Brain microvascular endothelial cell (primary cell): Measurements from ENCODE around the gene HLA-DMB.

Source experiments
- DNase-seq: peaks from one replicate; pipeline ENCODE4 v3.0.0-alpha.2; 2020
- H3K27ac ChIP-seq: fragments of 250-450 bp; sonication (Bioruptor Pico); 2 replicates; pipeline ENCODE4 v1.5.1; 2020; ENCODE audit warnings: mild to moderate bottlenecking, moderate library complexity
- H3K27me3 ChIP-seq: fragments of 250-450 bp; sonication (Bioruptor Pico); replicated peaks from 2 replicates; pipeline ENCODE4 v1.5.1; 2020; ENCODE audit warnings: mild to moderate bottlenecking
- H3K36me3 ChIP-seq: fragments of 250-450 bp; sonication (Bioruptor Pico); replicated peaks from 2 replicates; pipeline ENCODE4 v1.5.1; 2020; ENCODE audit warnings: mild to moderate bottlenecking
- H3K4me3 ChIP-seq: 2 replicates; pipeline ENCODE4 v1.5.1; 2011; ENCODE audit warnings: low read depth, mild to moderate bottlenecking, control low read depth, low read length, moderate library complexity
- in situ Hi-C: cut with HindIII; loops from 2 replicates; pipeline ENCODE4 v1.10.0; 2017; ENCODE audit warnings: low sequenced_read_pairs, low pct_ligation_motif_present
- TF ChIP-seq, protein P1 (sequence below): IDR thresholded peaks from 2 replicates; pipeline ENCODE4 v1.5.1; 2011; ENCODE audit warnings: low read depth, mild to moderate bottlenecking, moderate library complexity, low read length, control low read depth, inconsistent platforms; ENCODE audit errors: missing control alignments

The HLA-DMB gene

DNA sequence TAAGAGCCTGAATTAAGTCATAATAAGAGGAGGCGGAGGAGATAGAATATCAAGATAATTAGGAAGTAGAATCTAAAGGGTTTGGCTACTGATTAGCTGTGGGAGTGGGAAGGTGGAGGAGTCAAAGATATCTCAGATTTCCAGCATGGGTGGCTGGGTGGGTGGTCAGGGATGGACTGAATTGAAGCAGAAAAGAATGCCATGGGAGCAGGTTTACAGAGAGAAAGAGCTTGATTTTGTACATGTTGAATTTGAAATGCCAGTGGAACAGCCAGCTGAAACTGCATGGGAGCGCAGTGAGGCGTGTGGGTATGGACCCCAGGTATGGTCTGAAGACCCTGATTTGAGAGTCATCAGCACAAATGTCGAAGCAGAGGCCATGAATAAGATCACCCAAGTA is 13.4 kb upstream of the HLA-DMB start:
- Histone ChIP-seq H3K27ac (no peak overlapping the region), H3K4me3 (no peak overlapping the region), H3K27me3 (no peaks in the 10 kb centered on the region), H3K36me3 (no peaks in the 10 kb centered on the region)
- TF ChIP-seq, protein P1, sequence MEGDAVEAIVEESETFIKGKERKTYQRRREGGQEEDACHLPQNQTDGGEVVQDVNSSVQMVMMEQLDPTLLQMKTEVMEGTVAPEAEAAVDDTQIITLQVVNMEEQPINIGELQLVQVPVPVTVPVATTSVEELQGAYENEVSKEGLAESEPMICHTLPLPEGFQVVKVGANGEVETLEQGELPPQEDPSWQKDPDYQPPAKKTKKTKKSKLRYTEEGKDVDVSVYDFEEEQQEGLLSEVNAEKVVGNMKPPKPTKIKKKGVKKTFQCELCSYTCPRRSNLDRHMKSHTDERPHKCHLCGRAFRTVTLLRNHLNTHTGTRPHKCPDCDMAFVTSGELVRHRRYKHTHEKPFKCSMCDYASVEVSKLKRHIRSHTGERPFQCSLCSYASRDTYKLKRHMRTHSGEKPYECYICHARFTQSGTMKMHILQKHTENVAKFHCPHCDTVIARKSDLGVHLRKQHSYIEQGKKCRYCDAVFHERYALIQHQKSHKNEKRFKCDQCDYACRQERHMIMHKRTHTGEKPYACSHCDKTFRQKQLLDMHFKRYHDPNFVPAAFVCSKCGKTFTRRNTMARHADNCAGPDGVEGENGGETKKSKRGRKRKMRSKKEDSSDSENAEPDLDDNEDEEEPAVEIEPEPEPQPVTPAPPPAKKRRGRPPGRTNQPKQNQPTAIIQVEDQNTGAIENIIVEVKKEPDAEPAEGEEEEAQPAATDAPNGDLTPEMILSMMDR: no peak
- in situ Hi-C loops: no loop called here
- DNase-seq: no peak

GRCh38 chr6:32953775-32954174 is 12.9 kb upstream of the HLA-DMB start:
- no peak overlapping the region for H3K4me3 ChIP-seq
- DNase-seq: no peak
- H3K27ac ChIP-seq: no peak overlapping the region
- in situ Hi-C loops: no loop called here
- TF ChIP-seq, protein P1: no peak
- no peaks in the 10 kb centered on the region for H3K36me3 ChIP-seq
- no peaks in the 10 kb centered on the region for H3K27me3 ChIP-seq

DNA sequence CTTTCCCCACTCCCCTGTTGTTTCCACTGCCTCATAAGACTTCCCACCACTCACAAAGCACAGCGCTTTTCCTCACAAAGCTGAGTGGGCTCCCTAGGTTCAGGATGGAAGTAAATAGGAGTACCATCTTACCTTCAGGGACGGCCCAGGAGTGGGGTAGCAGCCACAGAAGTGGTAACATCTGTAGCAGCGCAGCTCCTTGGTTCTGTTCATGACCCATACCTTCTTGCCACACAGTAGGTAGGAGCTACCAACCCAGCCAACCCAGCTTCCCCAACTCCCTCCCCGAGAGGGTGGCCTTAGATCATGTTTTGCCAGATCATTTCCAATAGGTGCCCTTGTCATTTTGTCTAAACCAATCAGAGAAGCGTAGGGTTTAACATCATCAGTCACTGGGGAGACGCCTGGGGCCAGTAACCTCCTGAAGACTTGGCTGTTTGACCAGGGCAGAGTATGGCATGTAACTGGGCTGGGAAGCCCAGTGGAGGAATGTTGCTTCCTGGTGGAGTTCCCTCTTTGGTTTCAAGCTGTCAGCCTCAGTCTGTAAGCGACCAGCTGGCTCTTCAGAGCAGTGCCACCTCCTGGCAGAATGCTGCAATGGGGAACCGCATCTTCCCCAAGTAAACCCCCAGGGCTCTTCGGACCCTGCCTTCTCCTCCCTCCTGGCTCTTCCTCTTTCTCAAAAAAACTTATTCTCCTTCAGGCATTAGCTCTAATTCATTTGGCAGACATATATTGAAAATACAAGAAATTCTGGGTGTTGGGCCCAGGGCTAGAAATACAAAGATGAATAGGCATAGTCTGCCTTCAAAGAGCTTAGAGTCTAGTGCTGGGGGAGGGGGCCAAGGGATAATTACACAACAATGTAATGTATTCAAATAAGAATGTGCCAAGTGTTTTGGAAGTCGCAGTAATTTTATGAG is 12.2 kb upstream of the HLA-DMB start, which contains the start of gene HLA-DMA:
Gene HLA-DMA (minus strand): TSS at position 281 of the 923 bp plus-strand sequence. CDS start 61 bp downstream, at position 220.
- H3K27ac ChIP-seq: no peak within 1 kb of the TSS
- no peak within 1 kb of the TSS for H3K4me3 ChIP-seq
- DNase-seq: peak; percentile 89
- H3K36me3 ChIP-seq: no peaks in the 10 kb centered on the region
- TF ChIP-seq, protein P1: peak; percentile 92
- in situ Hi-C loops: no loop called here
- no peaks in the 10 kb centered on the region for H3K27me3 ChIP-seq

GRCh38 chr6:32950449-32950848 is 9.6 kb upstream of the HLA-DMB start:
- Histone ChIP-seq H3K36me3 (no peaks in the 10 kb centered on the region), H3K27ac (no peak overlapping the region), H3K27me3 (no peaks in the 10 kb centered on the region), H3K4me3 (no peak overlapping the region)
- in situ Hi-C loops: no loop called here
- DNase-seq: no peak
- TF ChIP-seq, protein P1: no peak

DNA sequence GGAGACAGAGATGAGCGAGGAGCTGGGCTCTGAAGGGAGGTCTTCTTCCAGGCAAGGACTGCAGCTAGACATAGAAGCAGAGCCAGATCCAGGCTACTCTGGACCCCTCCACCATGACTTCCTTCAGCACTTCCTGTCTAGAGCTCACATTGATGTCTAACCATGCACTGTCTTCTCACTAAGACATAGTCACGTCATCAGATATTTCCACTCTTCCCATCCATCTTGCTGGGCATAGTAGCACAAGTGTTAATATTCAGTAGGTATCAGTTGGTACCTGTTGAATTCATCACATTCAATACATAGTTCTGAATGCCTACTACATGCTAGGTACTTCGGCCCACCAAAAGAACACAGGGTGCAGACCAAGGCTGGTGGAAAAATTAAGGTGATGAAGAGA is 9.2 kb upstream of the HLA-DMB start:
- H3K27me3 ChIP-seq: no peaks in the 10 kb centered on the region
- TF ChIP-seq, protein P1: no peak
- H3K27ac ChIP-seq: no peak overlapping the region
- no peak overlapping the region for H3K4me3 ChIP-seq
- DNase-seq: no peak
- H3K36me3 ChIP-seq: no peaks in the 10 kb centered on the region
- in situ Hi-C loops: no loop called here
